CD4-positive, alpha-beta T cell treated with Interleukin-6 at 100 ng/mL for 8 hours (primary cell): ENCODE results near the gene REP15.
"Not testable (repeated sequence)": the region's sequence is repeated elsewhere in the genome, so short reads cannot be mapped to it uniquely, and the experiment has no call there.

Experiments used
- DNase-seq: peaks from one replicate; pipeline ENCODE4 v3.0.0-alpha.2; 2020; ENCODE audit warnings: mixed read lengths, low spot score

REP15 gene, protein sequence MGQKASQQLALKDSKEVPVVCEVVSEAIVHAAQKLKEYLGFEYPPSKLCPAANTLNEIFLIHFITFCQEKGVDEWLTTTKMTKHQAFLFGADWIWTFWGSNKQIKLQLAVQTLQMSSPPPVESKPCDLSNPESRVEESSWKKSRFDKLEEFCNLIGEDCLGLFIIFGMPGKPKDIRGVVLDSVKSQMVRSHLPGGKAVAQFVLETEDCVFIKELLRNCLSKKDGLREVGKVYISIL

DNA sequence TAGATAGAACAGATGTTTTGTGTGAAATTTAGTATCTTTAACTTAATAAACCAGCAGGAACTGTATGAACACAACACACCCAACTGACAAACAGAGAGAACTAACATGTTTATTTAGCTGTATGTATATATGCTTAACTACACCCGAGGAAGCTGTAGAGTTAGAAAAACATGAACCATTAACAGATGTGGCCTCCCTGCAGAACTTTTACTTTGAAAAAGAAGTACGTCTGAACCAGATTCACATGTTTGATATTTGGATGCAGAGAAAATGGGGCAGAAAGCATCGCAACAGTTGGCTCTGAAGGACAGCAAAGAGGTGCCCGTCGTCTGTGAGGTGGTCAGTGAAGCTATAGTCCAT, at the start of gene REP15:
REP15 (plus strand) TSS at position 155 of the 360 bp plus-strand sequence; CDS start at position 271, 116 bp downstream.
- DNase-seq = no peak

DNA sequence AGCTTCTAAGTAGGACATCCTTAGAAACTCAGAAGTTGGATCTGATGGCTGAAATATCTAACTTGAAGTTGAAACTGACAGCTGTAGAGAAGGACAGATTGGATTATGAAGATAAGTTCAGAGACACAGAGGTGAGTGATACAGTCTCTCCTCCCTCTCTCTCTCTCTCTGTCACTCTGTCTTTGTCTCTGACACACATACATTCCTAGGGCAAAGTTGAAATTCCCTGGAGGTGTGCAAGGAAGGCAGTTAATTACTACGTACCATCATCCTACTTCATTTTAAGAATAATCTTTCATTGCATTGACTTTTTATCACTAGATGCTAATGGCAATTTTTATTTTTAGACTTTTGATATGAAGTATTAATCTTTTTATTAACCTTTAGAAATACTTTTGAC, 46.2 kb upstream of the REP15 start:
- no peak for DNase-seq

DNA sequence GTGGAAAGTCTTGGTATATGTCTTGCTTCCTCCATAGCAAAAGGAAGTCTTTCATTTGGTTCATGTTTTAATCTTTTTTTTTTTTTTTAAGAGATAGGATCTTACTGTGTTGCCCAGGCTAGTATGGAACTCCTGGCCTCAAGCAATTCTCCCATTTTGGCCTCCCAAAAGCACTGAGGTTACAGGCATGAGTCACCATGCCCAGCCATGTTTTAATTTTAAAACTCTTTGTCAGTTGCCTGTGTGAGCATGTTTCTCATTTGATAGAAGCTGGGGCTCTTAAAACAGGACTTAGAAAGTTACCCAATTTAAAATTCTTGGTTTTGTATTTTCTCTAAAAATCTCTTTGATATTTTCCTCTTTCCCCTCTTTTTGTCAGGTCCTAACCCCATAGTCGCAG, 45.0 kb upstream of the REP15 start:
- no peak for DNase-seq

DNA sequence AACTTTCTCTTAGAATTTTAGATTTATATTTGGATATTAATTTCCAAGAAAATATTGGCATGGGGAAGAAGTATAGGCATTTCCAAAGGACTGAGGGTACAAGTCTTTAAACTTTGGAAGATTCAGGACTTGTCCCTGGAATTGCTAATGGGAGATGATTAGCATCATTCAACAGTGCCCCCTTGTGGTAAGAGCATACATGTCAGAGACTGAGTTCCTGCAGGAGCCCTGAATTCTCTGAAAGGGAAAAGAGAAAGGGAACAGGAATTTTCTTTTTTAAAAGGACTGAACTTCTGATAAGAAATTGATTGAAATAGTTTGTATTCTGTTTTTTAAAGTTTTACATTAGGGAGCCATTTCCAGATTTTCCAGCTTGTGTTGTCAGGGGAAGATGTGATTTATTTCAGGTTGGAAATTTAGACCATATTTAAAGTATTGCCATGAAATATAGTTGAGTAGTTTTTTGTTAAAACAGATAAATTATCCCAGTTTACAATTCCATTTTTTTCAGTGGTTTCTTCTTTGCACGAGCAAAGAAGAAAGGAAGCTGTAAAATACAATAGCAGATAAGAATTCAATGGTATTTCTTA, 44.0 kb upstream of the REP15 start:
- peak; percentile 46 for DNase-seq

DNA sequence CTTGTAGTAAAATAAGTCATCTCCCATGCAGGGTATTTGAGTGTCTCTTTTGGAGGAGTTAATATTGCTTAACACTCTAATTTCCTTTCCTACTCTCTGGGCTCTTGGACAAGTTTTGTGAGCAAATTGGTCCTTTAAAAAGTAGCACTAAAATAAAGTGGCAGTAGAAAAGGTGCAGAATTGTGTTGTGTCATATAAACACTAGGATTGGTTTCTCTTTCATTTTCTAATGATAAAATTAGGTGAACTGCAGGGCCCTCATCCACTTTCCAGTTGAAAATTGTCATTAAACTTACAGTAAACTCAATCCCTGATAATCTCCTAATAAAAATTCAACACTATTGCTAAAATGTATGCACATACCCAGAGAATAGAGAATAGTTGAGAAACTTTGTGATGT, 42.6 kb upstream of the REP15 start:
- DNase-seq = no peak

DNA sequence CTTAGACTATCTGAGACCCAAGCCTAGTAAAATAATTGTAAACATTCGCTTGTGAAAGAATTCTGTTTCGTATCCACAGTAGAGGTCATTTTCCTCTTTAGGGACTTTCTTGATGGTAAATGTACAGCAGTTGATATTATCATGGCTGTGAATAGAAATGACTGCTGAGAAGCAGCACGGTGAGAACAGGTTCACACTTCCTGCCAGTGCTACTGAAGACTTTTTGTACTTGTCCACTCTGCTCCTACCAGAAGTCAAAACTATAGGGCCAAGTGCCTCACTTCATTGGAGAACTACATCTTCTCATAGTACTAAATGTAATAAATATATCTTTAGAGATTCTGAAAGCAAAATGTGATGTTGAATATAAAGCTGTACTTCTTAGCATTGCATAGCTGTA, 40.8 kb upstream of the REP15 start:
- DNase-seq = not testable (repeated sequence)

DNA sequence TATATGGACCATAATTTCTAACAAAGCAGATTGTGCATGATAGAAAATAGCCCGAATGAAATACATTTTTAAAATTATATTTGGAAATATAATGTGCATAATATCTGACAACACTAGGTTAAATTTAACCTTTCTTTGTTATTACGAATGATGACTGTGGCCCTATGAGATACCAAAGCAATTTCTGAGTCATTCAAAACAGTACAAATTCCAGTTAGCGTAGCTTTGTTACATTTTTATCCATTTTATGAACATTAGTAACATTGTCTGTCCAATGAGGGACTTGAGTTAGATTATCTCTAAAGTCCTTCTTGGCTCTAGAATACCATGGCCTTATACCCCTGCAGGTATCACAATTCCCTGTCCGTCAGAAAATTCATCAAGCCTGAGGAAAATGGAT, 39.0 kb upstream of the REP15 start:
- DNase-seq = no peak

DNA sequence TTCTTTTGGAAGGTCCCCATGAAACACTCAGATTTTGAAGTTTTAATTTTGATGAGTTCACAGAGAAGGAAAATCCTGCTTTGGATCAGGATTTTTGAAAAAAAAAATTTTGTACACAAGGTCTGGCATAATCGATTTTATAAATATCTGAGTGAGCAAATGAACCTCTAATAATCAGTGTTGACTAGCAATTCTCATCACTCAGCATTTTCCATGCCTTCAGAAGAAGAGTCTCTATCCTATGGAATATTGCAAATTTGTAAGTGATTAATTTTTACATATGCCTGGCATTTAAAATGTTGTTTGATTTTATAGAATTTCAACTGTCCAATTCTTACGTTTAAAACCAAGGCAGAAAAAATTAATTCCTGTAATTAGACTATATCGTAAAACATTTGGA, 30.5 kb upstream of the REP15 start:
- DNase-seq = no peak

DNA sequence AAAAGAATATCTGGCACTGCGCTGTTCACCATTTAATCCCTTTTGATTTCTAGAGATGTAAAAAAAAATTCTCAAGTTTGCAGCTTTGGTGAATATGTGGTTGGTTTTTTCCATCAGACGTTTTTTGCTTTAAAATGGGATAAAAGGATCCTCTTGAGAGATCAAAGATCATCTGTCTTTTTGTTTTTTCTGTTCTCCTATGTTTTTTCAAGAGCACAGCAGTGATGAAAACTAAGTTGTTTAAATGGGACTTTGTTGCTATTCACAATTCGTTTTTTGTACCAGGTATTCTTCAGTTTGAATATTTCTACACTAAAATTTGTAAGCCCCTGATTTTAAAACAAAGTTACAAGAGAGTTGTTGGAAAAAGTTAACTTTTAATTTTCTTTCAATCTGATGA, 29.7 kb upstream of the REP15 start:
- DNase-seq = no peak

DNA sequence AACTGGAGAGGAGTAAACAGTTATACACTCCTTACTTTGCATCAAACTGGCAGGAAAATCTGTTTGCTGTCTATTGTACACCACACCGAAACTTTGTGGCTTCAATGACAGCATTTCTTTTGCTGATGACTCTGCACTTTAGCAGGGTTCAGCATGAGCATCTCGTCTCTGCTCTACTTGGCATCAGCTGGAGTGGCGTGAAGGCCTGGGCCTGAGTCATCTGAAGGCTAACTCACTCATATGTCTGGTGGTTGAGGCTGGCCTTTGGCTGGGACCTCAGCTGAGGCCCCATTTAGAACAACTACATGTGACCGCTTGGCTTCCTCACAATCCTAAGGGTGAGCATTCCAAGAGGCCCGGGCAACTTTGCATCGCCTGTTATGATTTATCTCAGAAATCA, 28.7 kb upstream of the REP15 start:
- no peak for DNase-seq

DNA sequence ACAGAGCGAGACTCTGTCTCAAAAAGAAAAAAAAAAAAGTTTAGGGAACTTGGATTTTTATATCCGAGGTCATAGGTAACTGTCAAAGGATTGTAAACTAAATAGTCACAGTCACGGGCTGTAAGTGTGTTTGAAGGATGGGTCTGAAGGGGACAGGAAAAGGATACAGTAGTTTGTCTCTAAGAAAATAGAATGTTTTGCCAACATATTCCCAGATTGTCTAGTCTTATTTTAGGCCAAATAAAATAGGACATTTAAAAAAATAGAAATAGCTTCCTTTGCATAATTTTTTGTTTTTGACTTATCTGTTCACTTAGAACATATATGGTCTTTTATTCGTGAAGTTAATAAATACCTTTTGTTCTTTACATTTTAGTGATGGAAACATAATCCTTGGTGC, 24.2 kb upstream of the REP15 start:
- no peak for DNase-seq

DNA sequence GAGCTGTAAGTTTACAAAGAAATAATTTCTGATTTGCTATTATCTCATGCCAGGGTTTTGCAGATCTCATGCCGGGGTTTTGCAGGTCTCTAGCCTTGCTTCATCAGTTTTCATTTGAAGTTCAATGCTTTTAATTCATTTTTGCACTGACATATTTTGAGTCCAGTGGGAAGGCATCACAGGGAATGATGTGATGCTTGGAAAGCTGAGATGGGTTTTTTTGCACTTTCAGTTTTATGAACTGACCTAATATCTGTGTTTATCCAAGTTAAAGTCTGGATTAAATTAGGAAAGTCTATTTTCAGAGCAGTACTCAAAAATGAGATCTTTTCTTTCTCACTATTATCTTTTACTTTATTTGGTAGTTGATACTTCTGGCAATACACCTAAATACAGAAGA, 23.6 kb upstream of the REP15 start:
- DNase-seq = no peak

DNA sequence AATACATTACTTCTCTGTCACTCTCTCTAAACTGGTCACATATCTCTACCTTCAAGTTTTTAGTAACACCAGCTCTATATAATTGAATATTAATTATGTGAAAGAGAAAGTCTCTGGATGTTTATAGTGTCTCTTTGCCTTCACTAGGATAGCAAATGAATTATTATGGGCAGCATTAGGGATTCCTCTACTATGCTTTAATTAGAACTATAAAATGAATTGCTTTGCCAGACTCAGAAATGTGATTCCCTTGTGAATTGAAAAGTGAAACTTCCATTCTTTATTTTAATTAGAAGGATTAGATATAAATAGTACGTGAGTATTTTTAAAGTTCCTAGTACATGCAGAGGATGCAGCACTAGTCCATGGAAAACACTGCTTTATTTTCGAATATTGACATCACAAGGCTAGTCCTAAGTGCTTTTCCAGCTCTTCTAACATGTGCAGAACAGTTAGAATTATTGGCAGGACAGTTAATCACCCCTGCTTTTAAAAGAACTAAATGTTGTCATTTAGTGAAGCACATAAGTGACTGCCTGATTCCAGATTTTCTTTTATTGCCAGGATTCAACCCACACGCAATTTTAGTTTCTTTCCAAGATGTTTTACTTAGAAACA, 23.0 kb upstream of the REP15 start:
- DNase-seq = no peak

DNA sequence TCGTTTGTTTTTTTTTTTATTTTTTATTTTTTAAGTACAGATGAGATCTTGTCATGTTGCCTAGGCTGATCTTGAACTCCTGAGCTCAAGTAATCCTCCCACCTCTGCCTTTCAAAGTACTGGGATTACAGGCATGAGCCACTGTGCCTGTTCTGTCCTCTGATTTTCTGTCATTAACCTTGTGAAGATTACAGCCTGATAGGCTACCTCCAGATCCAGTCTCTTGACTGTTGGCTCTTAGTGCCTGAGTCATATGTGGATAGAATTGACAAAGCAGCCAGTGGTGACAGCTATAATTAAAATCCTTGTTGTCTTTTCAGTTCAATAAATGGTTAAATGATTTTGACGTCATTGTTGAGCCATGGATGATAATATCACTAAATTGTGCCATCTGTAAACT, 21.3 kb upstream of the REP15 start:
- no peak for DNase-seq

DNA sequence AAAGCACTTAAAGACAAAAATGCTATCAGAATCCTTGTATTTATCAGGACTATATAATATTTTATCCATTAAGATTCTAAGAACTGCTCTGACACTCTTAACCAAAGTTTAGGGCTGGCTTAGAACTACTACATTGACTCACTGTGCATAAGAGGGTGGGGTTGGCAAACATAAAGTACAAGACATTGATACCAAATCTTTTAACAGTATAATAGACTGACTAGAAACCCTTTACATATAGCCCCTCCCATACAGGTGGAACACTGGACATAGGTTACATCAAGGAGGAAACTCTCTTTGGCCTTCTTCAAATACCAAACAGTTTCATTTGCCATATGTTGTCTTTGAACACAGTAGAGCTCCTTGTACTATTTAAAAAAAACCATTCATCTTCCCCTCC, 15.6 kb upstream of the REP15 start:
- DNase-seq = no peak

DNA sequence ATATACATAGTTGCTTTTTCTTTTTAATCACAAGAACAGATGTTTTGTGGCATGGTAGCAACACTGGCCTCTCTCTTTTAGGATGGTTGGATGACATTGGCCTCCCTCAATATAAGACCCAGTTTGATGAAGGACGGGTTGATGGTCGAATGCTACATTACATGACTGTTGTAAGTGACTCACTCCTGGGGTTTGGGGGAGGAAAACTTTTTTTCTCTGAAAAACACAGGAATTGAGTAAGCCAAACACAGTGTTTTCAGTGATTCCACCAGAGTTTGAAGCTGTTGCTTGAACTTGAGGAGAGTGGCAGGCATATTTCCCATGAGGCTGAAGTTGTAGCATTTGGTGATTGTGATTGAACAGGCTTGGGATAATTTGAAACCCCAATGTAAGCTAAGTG, 13.7 kb upstream of the REP15 start:
- no peak for DNase-seq

DNA sequence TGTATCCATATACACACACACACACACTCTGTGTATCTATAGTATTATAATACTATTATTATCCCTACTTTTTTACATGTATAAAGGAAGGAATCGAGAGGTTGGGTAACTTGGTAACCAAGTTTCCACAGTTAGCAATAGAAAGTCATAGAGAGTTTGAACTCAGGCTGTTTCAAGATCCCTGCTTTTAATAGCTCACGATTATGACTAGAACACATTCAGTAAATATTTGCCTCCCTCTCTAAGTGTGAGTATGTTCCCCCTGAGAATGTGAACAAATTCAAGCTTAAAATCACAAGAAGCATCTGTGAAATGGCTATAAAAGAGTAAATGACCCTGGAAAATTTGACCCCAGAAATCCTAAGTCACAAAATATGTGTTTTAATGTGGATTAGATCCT, 11.0 kb upstream of the REP15 start:
- DNase-seq = no peak

DNA sequence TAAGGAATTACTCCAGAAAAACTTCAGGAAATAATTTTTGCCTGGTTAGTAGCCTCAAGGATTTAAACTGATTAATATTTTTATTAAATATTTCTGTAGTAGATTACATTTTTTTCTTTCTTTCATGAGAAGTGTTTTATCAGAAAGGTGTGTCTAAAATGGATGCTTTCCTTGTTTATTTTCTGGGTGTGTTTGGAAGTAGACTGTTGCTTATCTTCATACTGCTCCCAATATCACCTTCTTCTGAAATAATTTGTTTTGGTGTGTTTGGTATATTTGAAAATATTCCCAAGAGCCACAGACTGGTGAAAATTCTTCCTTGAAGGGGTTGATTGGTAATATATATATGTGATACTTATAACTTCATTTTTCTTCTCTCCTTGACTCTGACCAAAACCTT, 10.1 kb upstream of the REP15 start:
- no peak for DNase-seq

DNA sequence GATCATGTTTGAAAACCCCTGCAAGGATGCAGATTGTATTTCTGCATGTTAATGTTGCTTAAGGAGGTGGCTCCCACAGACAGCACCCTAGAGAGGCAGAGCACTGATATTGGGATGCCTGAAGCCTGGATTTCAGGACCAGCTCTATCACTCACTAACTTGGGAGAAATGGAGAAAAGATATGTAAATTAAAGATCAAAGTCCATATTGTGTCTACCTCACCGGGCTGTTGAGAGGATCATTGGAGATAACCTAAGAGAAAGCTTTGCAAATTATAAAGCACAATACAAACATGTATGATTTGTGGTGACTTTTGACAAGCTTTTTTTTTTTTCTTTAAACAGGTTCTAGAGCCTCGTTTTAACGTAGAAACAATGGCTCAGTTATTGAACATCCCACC, 7.6 kb upstream of the REP15 start:
- DNase-seq = no peak

DNA sequence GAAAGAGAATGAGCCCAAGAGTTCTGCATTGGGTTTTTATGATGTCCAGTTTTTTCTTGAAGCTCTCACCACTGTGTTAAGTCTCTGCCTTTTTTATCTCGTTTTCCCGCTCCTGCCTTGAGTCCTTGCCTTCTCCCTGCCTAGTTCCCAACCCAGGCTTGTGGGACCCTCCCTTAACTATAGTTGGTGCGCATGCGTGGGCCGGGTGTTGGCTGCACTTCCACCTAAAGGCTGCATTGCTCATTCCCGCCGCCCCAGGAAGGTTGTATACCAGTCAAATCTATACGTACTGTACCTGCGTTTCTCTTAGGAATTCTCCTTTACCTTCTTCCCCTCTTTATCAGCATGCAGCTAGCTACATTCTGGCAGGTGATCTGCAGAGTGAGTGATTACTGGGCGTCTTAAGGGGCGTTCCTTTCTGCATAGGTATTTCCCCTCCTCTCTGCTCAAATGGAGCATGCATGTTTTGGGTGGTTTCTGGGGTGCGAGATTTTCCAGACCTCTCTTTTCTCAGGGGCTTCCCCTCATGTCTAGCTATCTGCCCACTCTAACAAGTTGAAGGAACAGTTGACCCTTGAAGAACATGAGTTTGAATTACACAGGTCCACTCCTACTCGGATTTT, 6.6 kb upstream of the REP15 start:
- no peak for DNase-seq

DNA sequence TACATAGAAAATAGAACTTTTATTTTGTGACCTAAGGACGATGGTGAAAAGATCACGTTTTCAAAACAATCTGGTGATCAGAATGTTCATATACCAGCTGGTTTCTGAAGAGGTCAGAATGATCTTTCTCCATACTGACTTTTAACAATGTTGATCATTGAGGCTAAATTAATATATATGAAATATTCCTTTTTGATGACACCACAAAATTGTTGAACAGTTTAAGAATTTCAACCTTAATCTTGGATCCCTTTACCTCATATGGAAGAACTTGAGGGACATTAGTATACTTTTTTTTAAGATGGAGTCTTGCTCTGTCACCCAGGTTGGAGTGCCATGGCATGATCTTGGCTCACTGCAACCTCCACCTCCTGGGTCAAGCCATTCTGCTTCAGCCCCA, 2.8 kb upstream of the REP15 start:
- DNase-seq = no peak

DNA sequence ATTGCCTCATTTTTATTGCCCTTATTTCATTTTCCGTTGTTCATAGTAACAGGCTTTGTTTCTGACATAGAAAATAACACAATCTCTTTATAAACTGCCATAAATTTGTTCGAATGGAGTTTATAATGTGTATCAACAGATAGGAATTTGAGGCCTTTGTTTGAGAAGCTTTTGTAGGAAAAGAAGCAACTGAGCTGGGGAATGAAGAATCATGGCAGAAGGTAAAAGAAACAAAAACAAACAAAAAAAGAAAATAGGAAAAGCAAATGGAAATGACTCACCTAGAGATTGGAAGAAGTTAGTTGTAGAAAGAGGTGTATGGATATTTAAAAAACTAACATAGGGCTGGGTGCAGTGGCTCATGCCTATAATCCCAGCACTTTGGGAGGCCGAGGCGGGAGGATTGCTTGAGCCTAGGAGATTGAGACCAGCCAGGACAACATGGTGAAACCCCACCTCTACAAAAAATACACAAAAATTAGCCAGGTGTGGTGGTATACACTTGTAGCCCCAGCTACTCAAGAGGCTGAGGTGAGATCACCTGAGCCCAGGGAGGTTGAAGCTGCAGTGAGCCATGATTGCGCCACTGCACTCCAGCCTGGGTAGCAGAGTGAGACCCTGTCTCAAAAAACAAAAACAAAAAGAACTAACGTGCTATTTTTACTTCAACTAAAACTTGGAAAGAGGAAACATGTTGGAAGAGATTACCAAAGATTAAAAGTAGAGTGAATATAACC, 523 bp upstream of the REP15 start:
- DNase-seq = no peak
